Body of pancreas (tissue), 4 donors: ENCODE results near the gene TEP1. TPM values are rescaled to one million over a fixed set of nuclear protein-coding genes. Genes with fewer than 3 reads are reported as not detected.
"Not testable (repeated sequence)": the region's sequence is repeated elsewhere in the genome, so short reads cannot be mapped to it uniquely, and the experiment has no call there.

Source experiments
- ATAC-seq: fragments of 150-250 bp; one replicate; pipeline ENCODE4 v1.9.1; 2016
- DNase-seq, 4 donors: peaks; one replicate each; pipeline ENCODE4 v3.0.0-alpha.2; 2019
- H3K27ac ChIP-seq, 4 donors: fragments of 200-600 bp; sonication (generic); 1 replicate in 3 of 4; 2 replicates in 1 of 4; pipeline versions ENCODE4 v1.5.1 to v1.6.1; 2016 to 2019; ENCODE audit warnings: mild to moderate bottlenecking in 1 of 4, mixed read lengths in 1 of 4, moderate library complexity in 1 of 4
- H3K27me3 ChIP-seq, 2 donors: fragments of 200-600 bp; sonication (generic); one replicate each; pipeline ENCODE4 v1.6.0; 2016; ENCODE audit warnings: mild to moderate bottlenecking in 1 of 2
- H3K36me3 ChIP-seq, 2 donors: fragments of 200-600 bp; sonication (generic); replicated peaks in 1 of 2; 2 replicates each; pipeline ENCODE4 v1.5.1; 2016; ENCODE audit warnings: low read depth in 2 of 2; ENCODE audit not compliant: insufficient read depth in 1 of 2
- H3K4me1 ChIP-seq: fragments of 200-600 bp; sonication (generic); one replicate; pipeline ENCODE4 v1.6.0; 2016
- H3K4me3 ChIP-seq, 2 donors: fragments of 200-600 bp; sonication (generic); 1 replicate in 1 of 2; 2 replicates in 1 of 2; pipeline ENCODE4 v1.5.1; 2016 to 2019
- H3K9me3 ChIP-seq, 3 donors: fragments of 200-600 bp; sonication (generic); 1 replicate in 2 of 3; 2 replicates in 1 of 3; pipeline ENCODE4 v1.5.1; 2016
- CTCF ChIP-seq, 7 experiments: fragments of 450-650 bp in 4 of 7; fragments of 200-600 bp in 3 of 7; sonication (generic) in 3 of 7; IDR thresholded peaks; one replicate each; pipeline ENCODE4 v1.5.1; 2016 to 2019; ENCODE audit warnings: antibody characterized with exemption in 7 of 7
- POLR2A ChIP-seq, 3 donors: fragments of 450-650 bp; IDR thresholded peaks; one replicate each; pipeline ENCODE4 v1.6.1; 2016; ENCODE audit warnings: antibody characterized with exemption in 3 of 3, mild to moderate bottlenecking in 2 of 3
- WGBS, 2 donors: methylation state at CpG; one replicate each; pipeline ENCODE4 v1.1.5; 2017; 5-methylcytosine and 5-hydroxymethylcytosine counted together
- intact Hi-C: fragments of 100-400 bp; cut with DNase I; formaldehyde crosslinking; loops from one replicate; pipeline ENCODE4 v1.15.1; 2023
- total RNA-seq, 2 donors: library from RNA; depleted of rRNA; stranded (reverse); fragments of >200 nt; gene quantifications; one replicate each; pipeline ENCODE4 v1.1.0, GENCODE V29; 2016

TEP1 gene
- total RNA-seq, 2 donors from 2014 or later = 32.3 to 35.3 TPM

- no peak overlapping the region for H3K4me3 ChIP-seq
- H3K27ac ChIP-seq = no peak overlapping the region
- H3K27me3 ChIP-seq = no peaks in the 10 kb centered on the region
- H3K4me1 ChIP-seq = no peaks in the 10 kb centered on the region
- ATAC-seq (no peak), DNase-seq (no peak)
- 93 to 94% methylated on average over 5 of the region's 5 CpGs for WGBS, 2 donors
- no peaks in the 10 kb centered on the region for H3K9me3 ChIP-seq
- intact Hi-C loops = no loop called here
- no peak for TF ChIP-seq CTCF (IDR thresholded peaks at IDR 0.05)
- TF ChIP-seq POLR2A (IDR thresholded peaks at IDR 0.05) = no peak
- peaks cover 27 to 32% of the 10 kb centered on the region in 2 donors for H3K36me3 ChIP-seq
Measured at GRCh38 chr14:20446889-20447288, 33.6 kb upstream of the TEP1 start.

GRCh38 chr14:20443650-20444049 lies 30.3 kb upstream of the TEP1 start:
- ATAC-seq, DNase-seq, H3K27me3 ChIP-seq, H3K27ac ChIP-seq, H3K4me1 ChIP-seq, H3K4me3 ChIP-seq, intact Hi-C loops, H3K9me3 ChIP-seq: not testable (repeated sequence)
- 53 to 65% methylated on average over 4 of the region's 4 CpGs for WGBS, 2 donors
- peaks cover 17 to 22% of the 10 kb centered on the region in 2 donors for H3K36me3 ChIP-seq

DNA sequence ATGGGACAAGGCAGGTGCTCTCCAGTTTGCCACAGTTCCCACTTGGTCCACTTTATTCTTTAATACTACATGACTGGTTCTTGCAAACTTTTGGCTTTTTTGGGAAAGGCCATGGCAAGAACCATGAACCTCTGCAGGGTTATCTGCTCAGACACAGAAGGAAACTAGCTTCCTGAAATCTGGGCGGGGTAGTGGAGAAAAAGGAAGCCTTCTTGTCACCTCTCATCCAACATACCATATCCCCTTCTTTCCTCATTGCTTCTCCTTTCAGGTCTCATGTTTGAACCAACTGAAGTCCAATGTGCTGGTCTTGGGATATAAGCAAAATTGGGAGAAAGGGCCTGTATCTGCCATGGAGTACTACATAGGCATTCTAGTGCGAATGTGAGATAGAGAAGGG lies 28.2 kb upstream of the TEP1 start:
- WGBS, 2 donors = 90% methylated on average over 2 of the region's 2 CpGs
- Histone ChIP-seq H3K4me1 (no peaks in the 10 kb centered on the region), H3K4me3 (no peak overlapping the region), H3K36me3 (peaks cover under 1 to 8% of the 10 kb centered on the region in 2 donors), H3K9me3 (no peaks in the 10 kb centered on the region), H3K27ac (no peak overlapping the region), H3K27me3 (no peaks in the 10 kb centered on the region)
- ATAC-seq = no peak
- no peak for TF ChIP-seq POLR2A (IDR thresholded peaks at IDR 0.05)
- TF ChIP-seq CTCF (IDR thresholded peaks at IDR 0.05) = no peak
- DNase-seq = no peak
- intact Hi-C loops = no loop called here

GRCh38 chr14:20440882-20441281 lies 27.6 kb upstream of the TEP1 start:
- Histone ChIP-seq H3K4me1 (no peaks in the 10 kb centered on the region), H3K36me3 (peaks cover 0 to 2% of the 10 kb centered on the region in 2 donors), H3K27me3 (no peaks in the 10 kb centered on the region), H3K27ac (no peak overlapping the region), H3K4me3 (no peak overlapping the region), H3K9me3 (no peaks in the 10 kb centered on the region)
- intact Hi-C loops = no loop called here
- ATAC-seq = no peak
- 66 to 70% methylated on average over 5 of the region's 5 CpGs for WGBS, 2 donors
- TF ChIP-seq POLR2A (IDR thresholded peaks at IDR 0.05) (no peak), CTCF (IDR thresholded peaks at IDR 0.05) (no peak)
- no peak for DNase-seq

- DNase-seq (no peak), ATAC-seq (no peak)
- Histone ChIP-seq H3K36me3 (no peaks in the 10 kb centered on the region), H3K27me3 (no peaks in the 10 kb centered on the region), H3K27ac (no peak overlapping the region), H3K4me3 (no peak overlapping the region), H3K9me3 (no peaks in the 10 kb centered on the region), H3K4me1 (no peaks in the 10 kb centered on the region)
- intact Hi-C loops = no loop called here
- no peak for TF ChIP-seq CTCF (IDR thresholded peaks at IDR 0.05)
- no peak for TF ChIP-seq POLR2A (IDR thresholded peaks at IDR 0.05)
- WGBS, 2 donors = 64 to 77% methylated on average over 4 to 5 of the region's 5 CpGs
Measured at GRCh38 chr14:20440465-20440864, 27.2 kb upstream of the TEP1 start.
